ENCODE measurements around the gene CCDC102A. TPM values are rescaled to one million over a fixed set of nuclear protein-coding genes. Genes with fewer than 3 reads are reported as not detected.
A peak's percentile ranks its signal among the peaks of the same experiment; 100 is the strongest.
"Not testable (repeated sequence)": the region's sequence is repeated elsewhere in the genome, so short reads cannot be mapped to it uniquely, and the experiment has no call there.

Gene CCDC102A
- total RNA-seq, 4 donors from 2014 or later, result 7.1 to 11.5 (median 8.5) TPM

DNA sequence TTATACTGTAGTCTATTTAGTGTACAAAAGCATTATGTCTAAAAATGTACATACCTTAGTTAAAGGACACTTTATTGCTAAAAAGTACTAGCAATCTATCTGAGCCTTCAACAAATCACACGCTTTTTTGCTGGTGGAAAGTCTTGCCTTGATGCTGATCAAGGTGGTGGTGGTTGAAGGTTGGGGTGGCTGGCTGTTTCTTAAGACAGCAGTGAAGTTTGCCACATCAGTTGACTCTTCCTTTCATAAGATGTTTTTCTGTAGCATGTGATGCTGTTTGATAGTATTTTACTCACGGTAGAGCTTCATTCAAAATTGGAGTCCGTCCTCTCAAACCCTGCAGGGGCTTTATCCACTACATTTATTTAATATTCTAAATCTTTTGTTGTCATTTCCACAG is 14.7 kb upstream of the CCDC102A start:
- no peaks in the 10 kb centered on the region for H3K36me3 ChIP-seq
- H3K27me3 ChIP-seq, result no peaks in the 10 kb centered on the region
- DNase-seq (ENCODE audit: low spot score in 2 of 2), result no peak
- H3K4me3 ChIP-seq, result no peak overlapping the region
- WGBS, result 100% methylated on average over 3 of the region's 3 CpGs
- no peaks in the 10 kb centered on the region for H3K4me1 ChIP-seq
- H3K27ac ChIP-seq, result no peak overlapping the region
- TF ChIP-seq EP300 (IDR thresholded peaks at IDR 0.05) (no peak), POLR2A (IDR thresholded peaks at IDR 0.05) (no peak), POLR2AphosphoS5 (IDR thresholded peaks at IDR 0.05) (no peak)
- TF ChIP-seq, protein P1, sequence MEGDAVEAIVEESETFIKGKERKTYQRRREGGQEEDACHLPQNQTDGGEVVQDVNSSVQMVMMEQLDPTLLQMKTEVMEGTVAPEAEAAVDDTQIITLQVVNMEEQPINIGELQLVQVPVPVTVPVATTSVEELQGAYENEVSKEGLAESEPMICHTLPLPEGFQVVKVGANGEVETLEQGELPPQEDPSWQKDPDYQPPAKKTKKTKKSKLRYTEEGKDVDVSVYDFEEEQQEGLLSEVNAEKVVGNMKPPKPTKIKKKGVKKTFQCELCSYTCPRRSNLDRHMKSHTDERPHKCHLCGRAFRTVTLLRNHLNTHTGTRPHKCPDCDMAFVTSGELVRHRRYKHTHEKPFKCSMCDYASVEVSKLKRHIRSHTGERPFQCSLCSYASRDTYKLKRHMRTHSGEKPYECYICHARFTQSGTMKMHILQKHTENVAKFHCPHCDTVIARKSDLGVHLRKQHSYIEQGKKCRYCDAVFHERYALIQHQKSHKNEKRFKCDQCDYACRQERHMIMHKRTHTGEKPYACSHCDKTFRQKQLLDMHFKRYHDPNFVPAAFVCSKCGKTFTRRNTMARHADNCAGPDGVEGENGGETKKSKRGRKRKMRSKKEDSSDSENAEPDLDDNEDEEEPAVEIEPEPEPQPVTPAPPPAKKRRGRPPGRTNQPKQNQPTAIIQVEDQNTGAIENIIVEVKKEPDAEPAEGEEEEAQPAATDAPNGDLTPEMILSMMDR (IDR thresholded peaks at IDR 0.05), result no peak
- H3K9me3 ChIP-seq, result no peaks in the 10 kb centered on the region

- TF ChIP-seq POLR2AphosphoS5 (IDR thresholded peaks at IDR 0.05) (no peak), POLR2A (IDR thresholded peaks at IDR 0.05) (no peak), EP300 (IDR thresholded peaks at IDR 0.05) (no peak)
- TF ChIP-seq, protein P1 (IDR thresholded peaks at IDR 0.05), result no peak
- no peak for DNase-seq (ENCODE audit: low spot score in 2 of 2)
- no peaks in the 10 kb centered on the region for H3K4me1 ChIP-seq
Measured at GRCh38 chr16:57549730-57550129, 13.4 kb upstream of the CCDC102A start.

GRCh38 chr16:57548408-57548807 is 12.0 kb upstream of the CCDC102A start:
- H3K9me3 ChIP-seq, result no peaks in the 10 kb centered on the region
- no peak for DNase-seq (ENCODE audit: low spot score in 2 of 2)
- H3K27me3 ChIP-seq, result no peaks in the 10 kb centered on the region
- no peak overlapping the region for H3K4me3 ChIP-seq
- TF ChIP-seq, protein P1 (IDR thresholded peaks at IDR 0.05), result no peak
- TF ChIP-seq POLR2A (IDR thresholded peaks at IDR 0.05), result no peak
- no peak for TF ChIP-seq EP300 (IDR thresholded peaks at IDR 0.05)
- no peak for TF ChIP-seq POLR2AphosphoS5 (IDR thresholded peaks at IDR 0.05)
- no peak overlapping the region for H3K27ac ChIP-seq
- no peaks in the 10 kb centered on the region for H3K4me1 ChIP-seq
- H3K36me3 ChIP-seq, result no peaks in the 10 kb centered on the region
- 72% methylated on average over 4 of the region's 4 CpGs for WGBS

More at GRCh38 chr16:57549730-57550129, 13.4 kb upstream of the CCDC102A start:
- H3K27ac ChIP-seq, result no peak overlapping the region
- H3K27me3 ChIP-seq, result no peaks in the 10 kb centered on the region
- H3K9me3 ChIP-seq, result no peaks in the 10 kb centered on the region
- no peaks in the 10 kb centered on the region for H3K36me3 ChIP-seq
- no peak overlapping the region for H3K4me3 ChIP-seq

DNA sequence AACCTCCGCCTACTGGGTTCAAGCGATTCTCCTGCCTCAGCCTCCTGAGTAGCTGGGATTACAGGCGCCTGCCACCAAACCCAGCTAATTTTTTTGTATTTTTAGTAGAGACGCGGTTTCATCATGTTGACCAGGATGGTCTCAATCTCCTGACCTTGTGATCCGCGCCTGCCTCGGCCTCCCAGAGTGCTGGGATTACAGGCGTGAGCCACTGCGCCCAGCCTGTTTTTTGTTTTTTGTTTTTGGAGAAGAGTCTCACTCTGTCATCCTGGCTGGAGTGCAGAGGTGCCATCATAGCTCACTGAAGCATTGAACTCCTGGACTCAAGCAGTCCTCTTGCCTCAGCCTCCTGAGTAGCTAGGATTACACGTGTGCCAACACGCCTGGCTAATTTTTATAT is 11.2 kb upstream of the CCDC102A start:
- H3K36me3 ChIP-seq, H3K9me3 ChIP-seq, H3K4me3 ChIP-seq, H3K4me1 ChIP-seq, H3K27ac ChIP-seq, H3K27me3 ChIP-seq: not testable (repeated sequence)
- peak in 1 of 2 donors; percentile 24 for DNase-seq (ENCODE audit: low spot score in 2 of 2)
- WGBS, result 97% methylated on average over 12 of the region's 12 CpGs

DNA sequence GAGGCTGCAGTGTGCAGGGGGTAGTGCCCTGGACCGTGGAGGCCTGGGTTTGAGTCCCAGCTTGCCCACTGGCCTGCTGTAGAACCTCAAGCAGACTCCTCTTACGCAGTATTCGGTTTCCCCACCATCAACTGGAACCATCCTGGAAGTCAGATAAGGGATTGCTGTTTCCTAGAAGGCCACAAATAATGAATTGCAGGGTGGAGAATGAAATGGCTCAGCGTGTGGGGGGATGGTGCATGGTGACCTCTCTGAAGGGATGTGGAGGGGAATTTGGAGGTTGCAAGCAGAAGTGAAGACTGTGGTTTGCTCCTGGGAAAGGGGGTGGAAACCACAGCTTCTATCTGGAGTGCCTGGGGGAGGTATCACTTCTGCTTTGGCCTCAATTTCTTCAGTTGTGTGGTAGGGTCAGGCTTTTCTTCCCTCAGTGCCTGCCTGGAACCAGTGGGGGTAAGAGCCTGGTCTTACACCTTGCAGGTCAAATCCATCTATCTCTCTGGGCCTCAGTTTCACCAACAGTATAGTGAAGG is 7.8 kb upstream of the CCDC102A start:
- Histone ChIP-seq H3K36me3 (no peaks in the 10 kb centered on the region), H3K4me1 (peaks cover 15% of the 10 kb centered on the region), H3K27ac (no peak overlapping the region), H3K9me3 (no peaks in the 10 kb centered on the region), H3K27me3 (no peaks in the 10 kb centered on the region), H3K4me3 (no peak overlapping the region)
- peak; percentile 41 to 43 for DNase-seq (ENCODE audit: low spot score in 2 of 2)
- no peak for TF ChIP-seq POLR2AphosphoS5 (IDR thresholded peaks at IDR 0.05)
- no peak for TF ChIP-seq EP300 (IDR thresholded peaks at IDR 0.05)
- TF ChIP-seq, protein P1 (IDR thresholded peaks at IDR 0.05), result no peak
- TF ChIP-seq POLR2A (IDR thresholded peaks at IDR 0.05), result no peak
- 72% methylated on average over 4 of the region's 4 CpGs for WGBS

All from suprapubic skin (tissue), 4 donors.